ENCODE measurements around the gene SMTNL2. TPM values are rescaled to one million over a fixed set of nuclear protein-coding genes. Genes with fewer than 3 reads are reported as not detected.

The SMTNL2 gene
- total RNA-seq, 4 donors from 2014 or later = 0.25 to 3.0 (median 1.0) TPM; not detected in 1

DNA sequence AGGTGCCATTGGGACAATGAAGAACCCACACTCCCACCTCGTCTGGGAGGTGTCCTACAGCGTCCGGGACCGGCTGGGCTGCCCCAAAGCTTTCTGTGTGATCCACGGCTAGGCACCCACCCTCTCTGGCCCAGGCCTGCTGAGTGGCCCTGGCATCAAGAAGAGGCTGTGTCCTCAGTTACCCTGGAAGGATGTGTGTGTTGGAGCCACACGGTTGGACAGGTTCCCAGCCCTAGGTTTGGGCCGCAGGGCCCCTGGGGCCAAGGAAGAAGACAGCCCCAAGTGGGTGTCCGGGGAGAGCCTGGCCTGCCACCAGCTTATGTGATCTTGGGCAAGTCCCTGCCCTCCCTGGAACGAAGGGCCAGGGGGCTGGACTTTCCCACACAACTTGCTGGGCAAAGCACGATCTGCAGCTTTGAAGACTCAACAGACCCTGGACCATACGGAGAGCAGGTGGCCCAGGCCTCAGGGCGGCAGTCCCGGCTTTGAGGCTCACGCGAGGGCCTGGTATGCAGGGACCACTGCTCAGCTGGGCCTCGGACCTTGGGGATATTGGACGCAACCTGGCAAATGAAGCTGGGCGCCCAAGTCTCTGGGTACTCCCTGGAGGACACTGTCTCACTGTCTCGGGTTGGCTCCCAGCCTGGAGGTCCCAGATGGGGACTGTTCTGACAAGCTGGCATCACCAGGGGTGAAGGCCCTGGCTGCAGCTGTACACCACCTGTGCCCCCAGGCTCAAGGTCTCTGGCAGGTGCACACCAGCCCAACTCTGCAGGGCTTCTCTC, 46.7 kb upstream of the SMTNL2 start:
- DNase-seq (ENCODE audit: low spot score in 2 of 2) = no peak
- intact Hi-C loops (cut with DNase I; ENCODE audit: low total_unique reads) = no loop called here

GRCh38 chr17:4538236-4539002, 45.9 kb upstream of the SMTNL2 start:
- intact Hi-C loops (cut with DNase I; ENCODE audit: low total_unique reads) = no loop called here
- no peak for DNase-seq (ENCODE audit: low spot score in 2 of 2)
- 68 to 74% methylated on average over 13 of the region's 13 CpGs for WGBS, 2 donors
- no peak overlapping the region for H3K4me3 ChIP-seq (ENCODE audit: low read depth, poor library complexity, severe bottlenecking)
- no peak for TF ChIP-seq POLR2A (IDR thresholded peaks at IDR 0.05)
- no peak for TF ChIP-seq CTCF (IDR thresholded peaks at IDR 0.05)

More for the DNA sequence above, 46.7 kb upstream of the SMTNL2 start:
- no peak overlapping the region for H3K4me3 ChIP-seq (ENCODE audit: low read depth, poor library complexity, severe bottlenecking)
- 54 to 61% methylated on average over 16 to 19 of the region's 19 CpGs for WGBS, 2 donors
- TF ChIP-seq POLR2A (IDR thresholded peaks at IDR 0.05) (no peak), CTCF (IDR thresholded peaks at IDR 0.05) (no peak)

GRCh38 chr17:4539025-4539424, 45.3 kb upstream of the SMTNL2 start:
- H3K4me3 ChIP-seq (ENCODE audit: low read depth, poor library complexity, severe bottlenecking) = no peak overlapping the region
- intact Hi-C loops (cut with DNase I; ENCODE audit: low total_unique reads) = no loop called here
- 69 to 70% methylated on average over 8 of the region's 8 CpGs for WGBS, 2 donors

GRCh38 chr17:4539576-4540223, 44.6 kb upstream of the SMTNL2 start:
- 84 to 89% methylated on average over 23 to 24 of the region's 26 CpGs for WGBS, 2 donors
- H3K4me3 ChIP-seq (ENCODE audit: low read depth, poor library complexity, severe bottlenecking) = no peak overlapping the region
- peak in 1 of 2 donors; percentile 85 for DNase-seq (ENCODE audit: low spot score in 2 of 2)
- TF ChIP-seq CTCF (IDR thresholded peaks at IDR 0.05) (no peak), POLR2A (IDR thresholded peaks at IDR 0.05) (no peak)
- intact Hi-C loops (cut with DNase I; ENCODE audit: low total_unique reads) = no loop called here

More at GRCh38 chr17:4539025-4539424, 45.3 kb upstream of the SMTNL2 start:
- TF ChIP-seq POLR2A (IDR thresholded peaks at IDR 0.05) (no peak), CTCF (IDR thresholded peaks at IDR 0.05) (no peak)
- peak in 1 of 2 donors; percentile 85 for DNase-seq (ENCODE audit: low spot score in 2 of 2)

DNA sequence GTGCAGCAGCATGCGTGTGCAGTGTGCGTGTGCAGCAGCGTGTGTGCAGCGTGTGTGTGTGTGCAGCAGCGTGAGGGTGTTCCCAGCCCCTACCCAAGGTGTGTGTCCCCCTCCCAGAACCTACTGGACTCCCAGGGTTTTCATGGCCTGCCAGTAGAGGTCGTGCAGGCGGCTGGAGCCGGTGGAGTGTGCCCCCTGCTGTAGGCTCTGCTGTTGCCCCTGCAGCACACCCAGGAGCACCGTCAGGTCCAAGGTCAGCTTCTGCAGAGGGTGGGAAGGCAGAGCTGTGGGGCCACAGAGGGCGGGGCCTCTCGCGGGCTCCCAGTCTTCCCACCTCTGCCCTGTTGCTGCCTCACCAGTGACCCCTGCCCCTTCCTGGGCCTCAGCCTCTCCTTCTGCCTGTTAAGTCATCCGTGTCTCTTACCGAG, 44.1 kb upstream of the SMTNL2 start:
- WGBS, 2 donors = 79% methylated on average over 7 to 11 of the region's 14 CpGs
- TF ChIP-seq CTCF (IDR thresholded peaks at IDR 0.05) = no peak
- no peak overlapping the region for H3K4me3 ChIP-seq (ENCODE audit: low read depth, poor library complexity, severe bottlenecking)
- intact Hi-C loops (cut with DNase I; ENCODE audit: low total_unique reads) = no loop called here
- peak in 1 of 2 donors; percentile 81 for DNase-seq (ENCODE audit: low spot score in 2 of 2)
